GM12878 (cell line): ENCODE data around the gene IFT81. TPM values are rescaled to one million over a fixed set of nuclear protein-coding genes. Genes with fewer than 3 reads are reported as not detected.

ENCODE experiments used
- CHD1 ChIP-seq: IDR thresholded peaks from 2 replicates; pipeline ENCODE4 v1.6.1; 2012; ENCODE audit warnings: low read depth, low read length, improper control_type of control experiment
- MLLT1 ChIP-seq: fragments of 450-650 bp; IDR thresholded peaks from 2 replicates; pipeline ENCODE4 v1.6.1; 2016; ENCODE audit warnings: mild to moderate bottlenecking
- SMC3 ChIP-seq: IDR thresholded peaks from 2 replicates; pipeline ENCODE4 v1.6.1; 2011; ENCODE audit warnings: low read length, improper control_type of control experiment, borderline replicate concordance
- STAT1 ChIP-seq: fragments of 450-650 bp; conservative IDR thresholded peaks from 2 replicates; pipeline ENCODE4 v1.6.1; 2014; ENCODE audit warnings: antibody characterized with exemption, mild to moderate bottlenecking
- YBX1 ChIP-seq: fragments of 450-650 bp; IDR thresholded peaks from 2 replicates; pipeline ENCODE4 v1.6.1; 2016; ENCODE audit warnings: antibody characterized with exemption
- ZNF274 ChIP-seq: IDR thresholded peaks from one replicate; pipeline ENCODE4 v1.8.0; 2011; ENCODE audit not compliant: insufficient read length, insufficient read depth
- polyA plus RNA-seq, 11 experiments: library from polyadenylated mRNA; depleted of rRNA in 4 of 11; unstranded in 6 of 11; stranded (reverse) in 5 of 11; fragments of >200 nt; fragmentation: Nextera tagmentation in 4 of 11; fragmentation: Illumina TruSeq in 1 of 11; extraction: Ambion mirVana in 4 of 11; extraction: Trizol in 1 of 11; gene quantifications; 1 replicate in 1 of 11; 2 replicates in 10 of 11; pipeline versions ENCODE4 v1.2.1 to v1.2.3, GENCODE V29; 2011 to 2016; ENCODE audit warnings: inconsistent platforms in 2 of 11, missing spikeins in 2 of 11, low read depth in 1 of 11
- total RNA-seq, 4 experiments: library from RNA; depleted of rRNA in 3 of 4; stranded (reverse); fragments of >200 nt in 3 of 4; fragmentation: Illumina TruSeq in 1 of 4; extraction: Trizol in 1 of 4; gene quantifications; 2 replicates each; pipeline versions ENCODE4 v1.2.1 to v1.2.3, GENCODE V29; 2013 to 2021

IFT81 gene
- total and polyA plus RNA-seq, 10 of the 15 experiments (the other 5 are each of a cell fraction or from before 2014, with no cell fraction given) = 4.1 to 9.9 (median 5.6) TPM

GRCh38 chr12:110266980-110267620, 142.9 kb downstream of the IFT81 start (continued):
- no peak for TF ChIP-seq MLLT1
- no peak for TF ChIP-seq CHD1
- no peak for TF ChIP-seq SMC3
- no peak for TF ChIP-seq STAT1
- no peak for TF ChIP-seq YBX1
- no peak for TF ChIP-seq ZNF274
- TF ChIP-seq, all 136 proteins: peak for 0

Other genes starting within 250 kb of the IFT81 start
- 30.8 and 31.8 TPM in 2 replicates for gene GLTP, start 243.8 kb upstream of the IFT81 start, total RNA-seq (2014; rRNA removed)
- gene GLTP, start 243.8 kb upstream of the IFT81 start, total RNA-seq (2014; rRNA removed; fragmentation: Illumina TruSeq; extraction: Trizol) = 24.8 and 27.6 TPM in 2 replicates
- gene GLTP, start 243.8 kb upstream of the IFT81 start, total RNA-seq (2021) = 21.9 and 23.9 TPM in 2 replicates
- gene GLTP, start 243.8 kb upstream of the IFT81 start, polyA plus RNA-seq (2011; rRNA removed) = 16.4 and 16.8 TPM in 2 replicates
- gene GLTP, start 243.8 kb upstream of the IFT81 start, polyA plus RNA-seq (2014; fragmentation: Illumina TruSeq; extraction: Trizol) = 22.3 and 26.6 TPM in 2 replicates
- 10 to 100 TPM; 19.8 to 20.3 TPM for gene GLTP, start 243.8 kb upstream of the IFT81 start, polyA plus RNA-seq (2014; fragmentation: Nextera tagmentation; extraction: Ambion mirVana)
- gene GLTP, start 243.8 kb upstream of the IFT81 start, polyA plus RNA-seq (2014; rRNA removed) = 23.1 and 23.9 TPM in 2 replicates
- 10 to 100 TPM; 37.3 to 44.0 TPM for gene GLTP, start 243.8 kb upstream of the IFT81 start, polyA plus RNA-seq (2016; fragmentation: Nextera tagmentation; extraction: Ambion mirVana)
- 14.6 and 15.2 TPM in 2 replicates for gene TCHP, start 224.1 kb upstream of the IFT81 start, total RNA-seq (2014; rRNA removed)
- 11.6 and 13.2 TPM in 2 replicates for gene TCHP, start 224.1 kb upstream of the IFT81 start, total RNA-seq (2014; rRNA removed; fragmentation: Illumina TruSeq; extraction: Trizol)
- gene TCHP, start 224.1 kb upstream of the IFT81 start, total RNA-seq (2021) = 15.0 and 15.2 TPM in 2 replicates
- 9.6 and 10.1 TPM in 2 replicates for gene TCHP, start 224.1 kb upstream of the IFT81 start, polyA plus RNA-seq (2011; rRNA removed)
- 14.8 and 15.1 TPM in 2 replicates for gene TCHP, start 224.1 kb upstream of the IFT81 start, polyA plus RNA-seq (2014; fragmentation: Illumina TruSeq; extraction: Trizol)
- gene TCHP, start 224.1 kb upstream of the IFT81 start, polyA plus RNA-seq (2014; fragmentation: Nextera tagmentation; extraction: Ambion mirVana) = 1 to 10 TPM; 4.8 to 5.8 TPM
- 18.6 and 19.4 TPM in 2 replicates for gene TCHP, start 224.1 kb upstream of the IFT81 start, polyA plus RNA-seq (2014; rRNA removed)
- 10 to 100 TPM; 16.8 to 18.4 TPM for gene TCHP, start 224.1 kb upstream of the IFT81 start, polyA plus RNA-seq (2016; fragmentation: Nextera tagmentation; extraction: Ambion mirVana)
- gene GIT2, start 128.0 kb upstream of the IFT81 start, total RNA-seq (2014; rRNA removed) = 34.0 and 34.3 TPM in 2 replicates
- 43.7 and 44.3 TPM in 2 replicates for gene GIT2, start 128.0 kb upstream of the IFT81 start, total RNA-seq (2014; rRNA removed; fragmentation: Illumina TruSeq; extraction: Trizol)
- gene GIT2, start 128.0 kb upstream of the IFT81 start, total RNA-seq (2021) = 44.1 and 45.5 TPM in 2 replicates
- 44.1 and 47.7 TPM in 2 replicates for gene GIT2, start 128.0 kb upstream of the IFT81 start, polyA plus RNA-seq (2011; rRNA removed)
- gene GIT2, start 128.0 kb upstream of the IFT81 start, polyA plus RNA-seq (2014; fragmentation: Illumina TruSeq; extraction: Trizol) = 47.3 and 55.8 TPM in 2 replicates
- gene GIT2, start 128.0 kb upstream of the IFT81 start, polyA plus RNA-seq (2014; fragmentation: Nextera tagmentation; extraction: Ambion mirVana) = 1 to 10 TPM; 9.1 to 9.4 TPM
- 42.0 and 43.3 TPM in 2 replicates for gene GIT2, start 128.0 kb upstream of the IFT81 start, polyA plus RNA-seq (2014; rRNA removed)
- 10 to 100 TPM; 49.9 TPM for gene GIT2, start 128.0 kb upstream of the IFT81 start, polyA plus RNA-seq (2016; fragmentation: Nextera tagmentation; extraction: Ambion mirVana)
- gene ANKRD13A, start 124.9 kb upstream of the IFT81 start, total RNA-seq (2014; rRNA removed) = 90.1 and 93.4 TPM in 2 replicates
- gene ANKRD13A, start 124.9 kb upstream of the IFT81 start, total RNA-seq (2014; rRNA removed; fragmentation: Illumina TruSeq; extraction: Trizol) = 76.9 and 85.2 TPM in 2 replicates
- gene ANKRD13A, start 124.9 kb upstream of the IFT81 start, total RNA-seq (2021) = 78.8 and 81.4 TPM in 2 replicates
- gene ANKRD13A, start 124.9 kb upstream of the IFT81 start, polyA plus RNA-seq (2011; rRNA removed) = 82.8 and 110 TPM in 2 replicates
- gene ANKRD13A, start 124.9 kb upstream of the IFT81 start, polyA plus RNA-seq (2014; fragmentation: Illumina TruSeq; extraction: Trizol) = 76.2 and 106 TPM in 2 replicates
- 10 to 100 TPM; 10.2 to 18.2 TPM for gene ANKRD13A, start 124.9 kb upstream of the IFT81 start, polyA plus RNA-seq (2014; fragmentation: Nextera tagmentation; extraction: Ambion mirVana)
- gene ANKRD13A, start 124.9 kb upstream of the IFT81 start, polyA plus RNA-seq (2014; rRNA removed) = 75.2 and 89.1 TPM in 2 replicates
- gene ANKRD13A, start 124.9 kb upstream of the IFT81 start, polyA plus RNA-seq (2016; fragmentation: Nextera tagmentation; extraction: Ambion mirVana) = 10 to 100 TPM; 38.5 to 40.3 TPM
- gene C12orf76, start 75.8 kb upstream of the IFT81 start, total RNA-seq (2014; rRNA removed) = 10.1 and 12.2 TPM in 2 replicates
- 7.9 and 9.1 TPM in 2 replicates for gene C12orf76, start 75.8 kb upstream of the IFT81 start, total RNA-seq (2014; rRNA removed; fragmentation: Illumina TruSeq; extraction: Trizol)
- gene C12orf76, start 75.8 kb upstream of the IFT81 start, total RNA-seq (2021) = 9.3 and 11.1 TPM in 2 replicates
- gene C12orf76, start 75.8 kb upstream of the IFT81 start, polyA plus RNA-seq (2011; rRNA removed) = 20.4 and 27.4 TPM in 2 replicates
- gene C12orf76, start 75.8 kb upstream of the IFT81 start, polyA plus RNA-seq (2014; fragmentation: Illumina TruSeq; extraction: Trizol) = 8.8 and 14.0 TPM in 2 replicates
- gene C12orf76, start 75.8 kb upstream of the IFT81 start, polyA plus RNA-seq (2014; fragmentation: Nextera tagmentation; extraction: Ambion mirVana) = 1 to 10 TPM; 3.6 to 4.6 TPM
- gene C12orf76, start 75.8 kb upstream of the IFT81 start, polyA plus RNA-seq (2014; rRNA removed) = 12.1 and 13.7 TPM in 2 replicates
- gene C12orf76, start 75.8 kb upstream of the IFT81 start, polyA plus RNA-seq (2016; fragmentation: Nextera tagmentation; extraction: Ambion mirVana) = 10 to 100 TPM; 13.7 to 13.8 TPM
- gene ATP2A2, start 156.9 kb downstream of the IFT81 start, total RNA-seq (2014; rRNA removed) = 74.9 and 80.2 TPM in 2 replicates
- 31.7 and 33.3 TPM in 2 replicates for gene ATP2A2, start 156.9 kb downstream of the IFT81 start, total RNA-seq (2014; rRNA removed; fragmentation: Illumina TruSeq; extraction: Trizol)
- 120 and 133 TPM in 2 replicates for gene ATP2A2, start 156.9 kb downstream of the IFT81 start, total RNA-seq (2021)
- gene ATP2A2, start 156.9 kb downstream of the IFT81 start, polyA plus RNA-seq (2011; rRNA removed) = 25.3 and 35.5 TPM in 2 replicates
- gene ATP2A2, start 156.9 kb downstream of the IFT81 start, polyA plus RNA-seq (2014; fragmentation: Illumina TruSeq; extraction: Trizol) = 87.0 and 91.5 TPM in 2 replicates
- 1 to 10 TPM; 3.7 to 5.1 TPM for gene ATP2A2, start 156.9 kb downstream of the IFT81 start, polyA plus RNA-seq (2014; fragmentation: Nextera tagmentation; extraction: Ambion mirVana)
- 44.6 and 48.0 TPM in 2 replicates for gene ATP2A2, start 156.9 kb downstream of the IFT81 start, polyA plus RNA-seq (2014; rRNA removed)
- gene ATP2A2, start 156.9 kb downstream of the IFT81 start, polyA plus RNA-seq (2016; fragmentation: Nextera tagmentation; extraction: Ambion mirVana) = 10 to 100 TPM; 23.7 to 29.1 TPM